Gastrocnemius medialis (tissue), 4 donors: Measurements from ENCODE around the gene RTL1. TPM values are rescaled to one million over a fixed set of nuclear protein-coding genes. Genes with fewer than 3 reads are reported as not detected.

ENCODE experiments used
- ATAC-seq, 2 donors: fragments of 150-250 bp; one replicate each; pipeline ENCODE4 v1.9.1; 2016
- DNase-seq, 2 donors: peaks; one replicate each; pipeline ENCODE4 v3.0.0-alpha.2; 2019
- H3K27ac ChIP-seq, 4 donors: fragments of 200-600 bp; sonication (generic); 1 replicate in 1 of 4; 2 replicates in 3 of 4; pipeline ENCODE4 v1.5.1; 2016 to 2018; ENCODE audit warnings: mild to moderate bottlenecking in 2 of 4, moderate library complexity in 1 of 4
- H3K27me3 ChIP-seq, 3 donors: fragments of 200-600 bp; sonication (generic) in 2 of 3; 1 replicate in 1 of 3; 2 replicates in 2 of 3; pipeline versions ENCODE4 v1.5.1 to v1.6.0; 2016 to 2019; ENCODE audit warnings: mild to moderate bottlenecking in 1 of 3, moderate library complexity in 1 of 3
- H3K36me3 ChIP-seq, 2 donors: fragments of 200-600 bp; sonication (generic) in 1 of 2; one replicate each; pipeline ENCODE4 v1.5.1; 2017 to 2018
- H3K4me1 ChIP-seq, 2 donors: fragments of 200-600 bp; sonication (generic) in 1 of 2; one replicate each; pipeline ENCODE4 v1.5.1; 2016 to 2017; ENCODE audit warnings: mild to moderate bottlenecking in 2 of 2
- H3K4me3 ChIP-seq, 4 donors: fragments of 200-600 bp; sonication (generic) in 3 of 4; 1 replicate in 1 of 4; 2 replicates in 3 of 4; pipeline ENCODE4 v1.5.1; 2016 to 2019; ENCODE audit warnings: mild to moderate bottlenecking in 2 of 4
- H3K9me3 ChIP-seq, 3 donors: fragments of 200-600 bp; sonication (generic) in 2 of 3; 1 replicate in 1 of 3; 2 replicates in 2 of 3; pipeline ENCODE4 v1.5.1; 2016 to 2019
- CTCF ChIP-seq, 5 experiments: fragments of 450-650 bp in 3 of 5; fragments of 200-600 bp in 2 of 5; sonication (generic) in 2 of 5; IDR thresholded peaks in 4 of 5; conservative IDR thresholded peaks in 1 of 5; 1 replicate in 4 of 5; 2 replicates in 1 of 5; pipeline ENCODE4 v1.5.1; 2016 to 2019; ENCODE audit warnings: antibody characterized with exemption in 5 of 5, mild to moderate bottlenecking in 3 of 5, moderate library complexity in 3 of 5
- POLR2A ChIP-seq, 2 donors: fragments of 450-650 bp; IDR thresholded peaks; one replicate each; pipeline ENCODE4 v1.6.1; 2017; ENCODE audit warnings: antibody characterized with exemption in 2 of 2, mild to moderate bottlenecking in 2 of 2, moderate library complexity in 2 of 2
- in situ Hi-C, 4 donors: fragments of 200-750 bp; cut with MboI; loops; one replicate each; pipeline versions ENCODE4 v1.15.0 to v1.8.0; 2017; ENCODE audit warnings: low sequenced_read_pairs in 4 of 4
- intact Hi-C: fragments of 100-400 bp; cut with DNase I; formaldehyde crosslinking; loops from one replicate; pipeline ENCODE4 v1.15.1; 2023; ENCODE audit warnings: low total_unique reads
- total RNA-seq, 4 donors: library from RNA; depleted of rRNA; stranded (reverse); fragments of >200 nt; gene quantifications; one replicate each; pipeline versions ENCODE4 v1.1.0 to v1.2.3, GENCODE V29; 2016

RTL1 gene
- total RNA-seq, 4 donors from 2014 or later = not detected

- Histone ChIP-seq H3K36me3 (no peaks in the 10 kb centered on the region), H3K9me3 (no peaks in the 10 kb centered on the region), H3K27ac (no peak overlapping the region), H3K27me3 (no peaks in the 10 kb centered on the region), H3K4me3 (no peak overlapping the region), H3K4me1 (no peaks in the 10 kb centered on the region)
- no peak for ATAC-seq
- DNase-seq = no peak
- in situ Hi-C loops = no loop called here
- intact Hi-C loops = no loop called here
- TF ChIP-seq POLR2A (IDR thresholded peaks at IDR 0.05) (no peak), CTCF (IDR thresholded peaks at IDR 0.05 in 4 of 5, conservative IDR thresholded peaks at IDR 0.05 in 1 of 5) (no peak)
Measured at GRCh38 chr14:100835548-100836310, 67.8 kb downstream of the RTL1 start.

GRCh38 chr14:100834794-100835547 is 68.6 kb downstream of the RTL1 start:
- DNase-seq (no peak), ATAC-seq (no peak)
- TF ChIP-seq POLR2A (IDR thresholded peaks at IDR 0.05) (no peak), CTCF (IDR thresholded peaks at IDR 0.05 in 4 of 5, conservative IDR thresholded peaks at IDR 0.05 in 1 of 5) (no peak)
- Histone ChIP-seq H3K36me3 (no peaks in the 10 kb centered on the region), H3K27ac (no peak overlapping the region), H3K4me3 (no peak overlapping the region), H3K27me3 (no peaks in the 10 kb centered on the region), H3K4me1 (no peaks in the 10 kb centered on the region), H3K9me3 (no peaks in the 10 kb centered on the region)
- in situ Hi-C loops = no loop called here
- intact Hi-C loops = no loop called here

GRCh38 chr14:100834082-100834793 is 69.3 kb downstream of the RTL1 start:
- H3K27me3 ChIP-seq = peaks cover 0 to under 1% (median 0%) of the 10 kb centered on the region in 3 donors
- ATAC-seq = no peak
- no peak for TF ChIP-seq POLR2A (IDR thresholded peaks at IDR 0.05)
- no peak for TF ChIP-seq CTCF (IDR thresholded peaks at IDR 0.05 in 4 of 5, conservative IDR thresholded peaks at IDR 0.05 in 1 of 5)
- intact Hi-C loops = no loop called here
- no peak overlapping the region for H3K4me3 ChIP-seq
- no peak overlapping the region for H3K27ac ChIP-seq
- H3K4me1 ChIP-seq = no peaks in the 10 kb centered on the region
- H3K36me3 ChIP-seq = no peaks in the 10 kb centered on the region
- H3K9me3 ChIP-seq = no peaks in the 10 kb centered on the region
- no peak for DNase-seq
- in situ Hi-C loops = no loop called here

GRCh38 chr14:100832311-100832960 is 71.1 kb downstream of the RTL1 start:
- intact Hi-C loops (loop anchor here (1.0 kb wide), 1 partner anchor 35 kb away; no protein-coding TSS in a partner anchor), in situ Hi-C loops (no loop called here)
- Histone ChIP-seq H3K4me3 (no peak overlapping the region), H3K9me3 (no peaks in the 10 kb centered on the region), H3K27ac (no peak overlapping the region), H3K4me1 (no peaks in the 10 kb centered on the region), H3K36me3 (no peaks in the 10 kb centered on the region), H3K27me3 (peaks cover 8 to 13% (median 10%) of the 10 kb centered on the region in 3 donors)
- DNase-seq (no peak), ATAC-seq (no peak)
- TF ChIP-seq POLR2A (IDR thresholded peaks at IDR 0.05) = no peak
- TF ChIP-seq CTCF (IDR thresholded peaks at IDR 0.05 in 4 of 5, conservative IDR thresholded peaks at IDR 0.05 in 1 of 5) = no peak
